OCI-M2 (cell line): ENCODE results near the gene PIEZO1.

ENCODE experiments used
- DNase-seq: peaks from one replicate; lab custom pipeline; 2025; ENCODE audit not compliant: unreplicated experiment; lab: John Stamatoyannopoulos, UW

The PIEZO1 gene

DNA sequence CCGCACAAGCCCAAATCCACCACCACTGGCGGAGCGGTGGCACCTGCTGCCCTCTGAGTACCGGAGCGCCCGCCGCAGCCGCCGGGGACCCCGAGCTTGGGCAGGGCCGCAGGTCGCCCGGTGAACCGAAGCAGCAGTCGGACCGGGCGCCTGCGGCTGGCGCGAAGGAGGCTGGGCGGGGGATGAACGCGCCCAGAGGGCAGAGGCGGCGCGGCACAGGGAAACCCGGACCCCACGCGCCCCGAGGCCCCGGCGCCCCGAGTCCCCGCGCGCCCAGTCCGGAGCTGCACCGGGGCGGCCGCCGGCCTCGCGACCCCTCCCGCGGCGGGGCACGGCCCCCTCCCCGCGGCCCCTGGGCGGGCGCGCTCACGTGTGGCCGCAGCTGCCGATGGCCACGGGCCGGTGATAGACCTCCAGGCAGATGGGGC, 79.2 kb downstream of the PIEZO1 start:
- DNase-seq = no peak

DNA sequence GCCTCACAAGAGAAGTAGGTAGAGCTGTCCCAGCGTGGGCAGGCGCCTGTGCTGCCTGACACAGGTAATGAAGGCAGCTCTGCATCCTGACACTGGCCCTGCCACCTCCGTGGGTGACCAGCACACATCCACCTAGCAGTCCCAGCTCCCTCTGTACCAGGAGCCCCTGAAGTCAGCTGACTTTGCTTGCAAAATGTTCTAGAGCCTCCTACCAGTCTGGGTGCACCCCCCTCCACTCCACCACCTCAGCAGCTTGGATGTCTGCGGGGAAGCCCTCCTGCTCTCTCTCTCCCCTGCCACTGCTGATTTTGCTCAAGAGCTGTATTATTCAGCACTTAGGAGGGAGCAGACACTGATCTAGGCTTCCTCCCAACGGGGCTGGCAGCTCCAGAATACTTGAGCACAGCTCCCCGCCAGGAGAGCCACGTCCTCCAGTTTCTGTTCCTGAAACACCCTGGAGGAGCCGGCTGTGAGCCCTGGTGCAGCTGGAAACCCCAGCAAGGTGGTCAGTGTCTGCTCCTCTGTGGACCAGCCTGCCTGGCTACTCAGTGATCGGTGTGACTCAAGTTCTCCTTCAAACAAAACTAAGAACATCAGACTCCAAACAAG, 79.8 kb downstream of the PIEZO1 start:
- no peak for DNase-seq

DNA sequence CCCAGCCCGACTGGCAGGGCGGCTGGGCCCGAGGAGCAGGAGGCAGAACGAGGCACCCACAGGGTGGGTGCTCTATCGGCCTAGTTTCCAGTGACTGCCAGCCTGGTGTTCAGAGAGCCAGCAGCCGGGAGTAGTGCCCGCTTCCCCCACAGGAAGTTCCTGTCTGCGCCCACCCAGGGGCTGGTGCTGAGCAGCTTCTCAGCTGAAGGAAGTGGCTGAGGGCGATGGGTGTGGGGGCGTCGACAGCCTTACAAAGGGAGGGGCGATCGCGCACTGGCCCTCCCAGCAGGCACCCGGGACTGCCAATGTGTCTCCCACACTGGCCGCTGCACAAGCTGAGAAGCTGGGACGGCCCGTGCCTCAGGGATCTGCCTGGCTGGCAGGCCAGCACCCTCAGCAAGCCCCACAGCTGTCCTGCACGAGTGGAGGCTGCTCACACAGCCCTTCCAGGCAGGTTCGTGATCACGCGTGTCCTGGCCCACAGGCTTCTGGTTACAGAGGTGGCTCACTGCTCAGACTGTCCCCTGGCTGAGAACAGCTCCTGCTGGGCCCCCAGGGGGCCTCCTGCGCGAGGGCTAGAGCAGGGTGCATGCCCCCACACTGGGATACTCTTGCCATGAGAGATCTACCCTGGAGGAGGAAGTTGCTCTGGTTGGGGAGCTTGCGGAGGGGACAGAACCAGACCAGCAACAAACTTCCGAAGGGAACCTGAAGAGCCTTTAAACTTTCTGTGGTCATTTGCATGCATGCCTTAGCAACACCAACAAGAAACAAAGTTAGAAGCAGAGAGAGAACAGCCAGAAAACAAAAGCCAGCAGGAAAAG, 81.3 kb downstream of the PIEZO1 start:
- no peak for DNase-seq

GRCh38 chr16:88702371-88703210, 82.4 kb downstream of the PIEZO1 start:
- DNase-seq = no peak

- no peak for DNase-seq
These were observed 83.2 kb downstream of the PIEZO1 start for GRCh38 chr16:88701581-88702370.

DNA sequence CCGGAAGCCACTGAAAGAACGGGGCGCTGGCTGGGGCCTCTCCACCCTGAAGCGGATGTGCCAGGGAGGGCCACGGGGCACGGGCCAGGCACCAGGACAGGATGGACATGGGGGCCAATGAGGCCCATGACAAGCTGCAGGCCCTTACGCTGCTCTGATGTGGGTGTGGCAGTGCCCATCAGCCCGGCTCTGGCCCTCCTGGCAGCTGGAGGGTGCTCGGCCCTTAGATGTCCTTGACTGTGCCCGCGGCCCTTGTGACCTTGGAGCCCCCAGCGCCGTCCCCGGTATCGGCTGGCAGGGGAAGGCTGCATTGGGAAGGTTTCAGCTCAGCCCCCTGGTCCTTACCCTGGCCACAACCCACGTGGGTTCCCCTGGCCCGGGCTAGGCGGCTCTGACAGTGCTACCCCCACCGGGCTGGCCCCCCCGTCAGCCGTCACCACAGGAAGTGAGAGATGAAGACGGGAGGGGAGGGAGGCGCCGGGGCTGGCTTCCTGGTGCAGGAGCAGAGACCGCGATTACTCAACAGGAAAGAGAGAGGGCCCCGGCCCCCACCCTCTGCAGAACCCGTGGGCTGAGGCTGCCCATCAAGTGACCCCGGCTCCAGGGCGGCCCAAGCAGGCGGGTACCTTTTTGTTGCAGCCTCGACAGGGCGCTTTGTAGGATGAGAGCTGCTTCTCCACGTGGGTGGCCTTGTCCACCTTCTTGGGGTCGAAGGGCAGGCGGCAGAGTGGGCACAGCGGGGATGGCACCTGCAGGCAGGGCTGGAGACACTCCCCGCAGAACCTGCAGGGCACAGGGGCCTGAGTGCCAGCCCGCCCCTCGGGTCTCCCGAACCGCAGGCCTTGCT, 84.2 kb downstream of the PIEZO1 start:
- DNase-seq = no peak

- no peak for DNase-seq
These were observed 84.7 kb downstream of the PIEZO1 start for GRCh38 chr16:88700322-88700635.

GRCh38 chr16:88699180-88699579, 85.8 kb downstream of the PIEZO1 start:
- DNase-seq = no peak

GRCh38 chr16:88698646-88699045, 86.4 kb downstream of the PIEZO1 start:
- DNase-seq = no peak

DNA sequence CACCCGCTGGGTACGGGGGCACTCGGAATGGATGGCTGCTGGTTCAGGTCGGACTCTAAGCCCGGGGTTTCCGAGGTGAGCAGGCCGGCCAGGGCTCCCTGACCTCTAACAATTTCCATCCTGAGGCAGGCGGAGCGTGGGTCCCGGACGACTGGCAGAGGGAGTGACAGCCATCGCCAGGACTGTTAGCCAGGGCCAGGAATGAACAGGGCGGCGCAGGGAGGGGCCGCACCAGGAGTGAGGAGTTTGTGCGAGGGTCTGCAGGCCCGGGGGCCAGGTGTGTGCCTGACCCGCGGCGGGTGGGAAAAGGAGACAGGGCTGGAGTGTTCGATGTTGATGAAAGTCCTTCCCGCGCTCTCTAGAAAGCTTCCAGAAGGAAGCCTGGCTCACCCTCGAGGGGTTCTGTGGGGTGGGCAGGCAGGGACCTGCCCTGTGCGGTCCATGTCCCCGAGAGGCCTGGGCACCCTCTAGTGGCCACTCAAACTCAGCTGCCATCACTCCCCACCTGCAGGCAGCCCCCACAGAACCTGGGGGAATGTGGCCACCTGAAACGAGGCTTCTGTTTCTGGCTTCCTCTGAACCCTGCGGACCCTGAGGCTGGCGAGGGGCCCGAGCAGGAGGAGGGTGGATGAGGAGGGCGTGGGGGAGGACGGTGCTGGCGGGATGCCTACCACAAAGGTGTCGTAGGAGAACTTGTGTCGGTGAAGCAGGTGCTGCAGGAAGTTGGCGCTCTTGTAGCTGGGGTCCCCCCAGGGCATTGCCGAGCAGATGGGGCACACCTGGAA, 87.0 kb downstream of the PIEZO1 start:
- no peak for DNase-seq

DNA sequence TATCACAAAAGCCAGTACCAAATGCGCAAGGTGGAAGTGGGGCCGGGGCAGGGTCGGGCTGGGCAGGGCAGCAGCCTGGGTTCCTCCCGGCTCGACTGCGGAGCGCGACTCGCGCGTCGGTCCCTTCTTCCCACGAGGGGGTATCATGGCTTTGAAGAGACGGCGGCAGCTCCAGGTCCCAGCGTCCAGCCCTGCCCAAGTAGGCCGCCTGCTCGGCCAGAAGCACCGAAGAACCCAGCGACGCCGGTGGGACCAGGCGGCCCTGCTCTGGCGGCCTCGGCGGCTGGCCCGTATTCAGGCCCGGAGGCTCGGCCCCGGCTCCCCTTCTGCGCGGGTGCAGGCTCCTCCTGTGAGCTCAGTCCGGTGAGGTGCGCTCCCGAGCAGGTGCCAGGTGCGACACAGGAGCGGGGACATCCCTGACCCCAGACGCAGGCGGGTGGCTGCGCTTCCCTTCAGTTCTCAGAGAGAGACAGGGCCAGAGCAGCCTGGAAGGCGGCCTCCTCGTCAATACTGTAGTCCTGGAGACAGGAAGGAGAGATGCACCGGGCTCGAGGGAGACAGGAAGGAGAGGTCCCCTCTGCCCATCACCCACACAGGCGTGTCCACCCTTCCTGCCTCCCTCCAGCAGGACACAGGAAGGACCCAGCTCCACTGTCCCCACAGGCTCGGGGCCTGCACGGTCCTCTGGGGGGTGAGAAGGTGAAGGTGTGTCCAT, 87.7 kb downstream of the PIEZO1 start:
- DNase-seq = no peak

DNA sequence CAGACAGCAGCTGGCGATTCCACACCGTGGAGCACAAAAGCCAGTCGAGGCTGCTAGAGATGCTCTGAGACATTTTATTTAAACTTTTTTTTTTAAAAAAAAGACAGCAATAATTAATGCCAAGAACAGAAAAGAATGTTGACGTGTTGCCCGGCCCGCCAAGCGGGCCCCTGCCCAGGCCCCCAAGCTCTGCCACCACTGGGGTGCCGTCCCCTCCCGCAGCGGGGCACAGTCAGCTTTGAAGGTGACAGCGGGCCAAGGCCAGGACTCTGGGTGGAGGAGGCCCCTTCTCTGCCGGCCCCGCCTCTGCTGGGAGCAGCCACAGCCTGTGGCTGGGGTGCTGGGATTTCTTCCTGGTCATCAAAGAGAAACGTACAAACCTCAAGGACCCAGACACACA, 88.6 kb downstream of the PIEZO1 start:
- no peak for DNase-seq

DNA sequence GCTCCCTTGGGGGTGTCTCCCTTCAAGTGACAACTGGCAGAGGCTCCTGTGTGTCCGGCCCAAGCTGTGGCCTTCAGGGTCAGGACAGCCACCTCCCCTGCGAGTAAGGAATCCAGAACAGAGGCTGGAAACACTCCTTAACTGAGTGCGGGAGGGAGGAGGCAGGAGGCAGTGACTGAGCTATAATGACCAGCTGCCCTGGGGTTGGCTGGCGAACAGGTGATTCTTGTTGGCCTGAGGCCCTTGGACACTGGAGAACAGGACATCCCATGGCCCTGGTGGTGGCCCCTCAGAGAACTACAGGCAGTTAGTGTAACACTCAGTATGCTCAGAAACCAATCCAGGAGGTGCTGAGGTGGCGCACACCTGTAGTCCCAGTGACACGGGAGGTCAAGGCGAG, 89.3 kb downstream of the PIEZO1 start:
- no peak for DNase-seq

DNA sequence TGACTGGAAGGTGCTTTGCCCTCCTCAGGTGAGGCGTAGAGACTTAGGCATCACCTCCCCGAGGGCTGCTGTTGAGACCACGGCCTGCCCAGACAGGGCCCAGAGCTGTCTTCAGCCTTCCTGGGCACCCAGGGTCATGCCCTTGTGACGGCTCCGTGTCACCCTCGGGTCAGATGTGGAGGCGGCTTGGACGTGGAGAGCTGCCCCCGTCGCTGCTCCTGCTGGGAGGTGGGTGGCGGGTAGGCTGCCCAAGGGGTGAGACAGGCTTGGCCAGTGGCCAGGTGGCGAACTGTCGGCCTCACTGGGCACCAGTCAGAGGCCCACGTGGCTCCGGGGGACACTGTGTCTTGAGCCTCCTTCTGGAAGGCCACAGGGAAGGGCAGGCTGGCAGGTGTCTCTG, 89.8 kb downstream of the PIEZO1 start:
- DNase-seq = no peak

- no peak for DNase-seq
These were observed 90.6 kb downstream of the PIEZO1 start for GRCh38 chr16:88694221-88695087.

- DNase-seq = no peak
These were observed 91.4 kb downstream of the PIEZO1 start for GRCh38 chr16:88693420-88694177.

- no peak for DNase-seq
These were observed 92.2 kb downstream of the PIEZO1 start for GRCh38 chr16:88692861-88693260.
